Measurements from ENCODE around the gene PPDPF.

DNA sequence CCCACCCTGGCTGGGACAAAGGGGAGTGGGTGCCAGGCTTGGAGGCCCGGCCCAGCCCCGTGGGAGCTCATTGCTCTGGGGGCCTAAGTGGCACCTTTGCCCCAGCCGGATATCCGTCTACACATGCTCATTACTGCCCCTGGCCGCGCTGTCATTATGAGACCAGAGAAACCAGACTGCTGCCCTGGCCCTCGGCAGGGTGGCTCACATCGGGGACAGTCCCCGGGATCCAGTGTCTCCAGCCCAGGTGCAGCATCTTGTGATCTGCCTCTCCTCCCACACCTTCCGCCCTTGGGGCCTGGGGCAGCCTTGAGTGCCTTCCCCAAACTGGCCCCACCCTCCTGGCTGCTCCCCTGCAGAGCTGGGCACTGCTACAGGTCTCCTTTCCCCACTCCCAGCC lies 22.1 kb downstream of the PPDPF start:
- TF ChIP-seq CTCF (conservative IDR thresholded peaks at IDR 0.05; ENCODE audit: low read depth, low read length) (no peak), EZH2 (IDR thresholded peaks at IDR 0.05; ENCODE audit: borderline replicate concordance, low read depth, low read length, poor library complexity, severe bottlenecking) (no peak)
